GM12892 (cell line): ENCODE results near the gene SLC24A3.

Experiments used
- DNase-seq: peaks from one replicate; pipeline ENCODE4 v3.0.0; 2011; ENCODE audit not compliant: insufficient read length
- FAIRE-seq: peaks from 2 replicates; lab custom pipeline; 2011; peaks lifted over from hg19 to GRCh38; lab: Jason Lieb, UNC
- POLR2A ChIP-seq: IDR thresholded peaks from 2 replicates; pipeline ENCODE4 v1.6.1; 2011; ENCODE audit warnings: low read depth, low read length, control low read depth
- POLR2AphosphoS5 ChIP-seq: IDR thresholded peaks from 2 replicates; pipeline ENCODE4 v1.6.1; 2011; ENCODE audit warnings: low read depth, low read length, control low read depth
- TAF1 ChIP-seq: IDR thresholded peaks from 2 replicates; pipeline ENCODE4 v1.6.1; 2011; ENCODE audit warnings: low read depth, mild to moderate bottlenecking, control low read depth, low read length, borderline replicate concordance

Gene SLC24A3

DNA sequence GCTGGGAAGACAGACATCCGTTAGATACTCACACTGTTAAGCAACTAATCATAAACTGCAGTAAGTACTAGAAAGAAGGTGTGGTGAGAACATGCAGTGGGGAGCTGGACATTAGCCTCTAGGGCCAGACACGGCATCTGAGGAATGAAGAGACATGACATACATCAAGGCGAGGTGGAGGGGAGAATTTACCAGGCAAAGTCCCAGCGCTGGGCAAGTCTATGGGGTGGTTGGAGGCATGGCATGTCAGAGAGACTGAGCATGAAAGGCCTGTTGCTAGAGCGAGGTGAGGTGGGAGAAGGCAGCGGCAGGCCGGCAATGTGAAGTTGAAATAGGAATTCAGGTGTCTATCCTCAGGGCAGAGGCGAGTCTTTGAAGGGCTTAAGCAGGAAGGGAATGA, 31.8 kb downstream of the SLC24A3 start:
- DNase-seq (no peak), FAIRE-seq (no peak)
- TF ChIP-seq TAF1 = no peak
- TF ChIP-seq POLR2AphosphoS5 = no peak
- no peak for TF ChIP-seq POLR2A

DNA sequence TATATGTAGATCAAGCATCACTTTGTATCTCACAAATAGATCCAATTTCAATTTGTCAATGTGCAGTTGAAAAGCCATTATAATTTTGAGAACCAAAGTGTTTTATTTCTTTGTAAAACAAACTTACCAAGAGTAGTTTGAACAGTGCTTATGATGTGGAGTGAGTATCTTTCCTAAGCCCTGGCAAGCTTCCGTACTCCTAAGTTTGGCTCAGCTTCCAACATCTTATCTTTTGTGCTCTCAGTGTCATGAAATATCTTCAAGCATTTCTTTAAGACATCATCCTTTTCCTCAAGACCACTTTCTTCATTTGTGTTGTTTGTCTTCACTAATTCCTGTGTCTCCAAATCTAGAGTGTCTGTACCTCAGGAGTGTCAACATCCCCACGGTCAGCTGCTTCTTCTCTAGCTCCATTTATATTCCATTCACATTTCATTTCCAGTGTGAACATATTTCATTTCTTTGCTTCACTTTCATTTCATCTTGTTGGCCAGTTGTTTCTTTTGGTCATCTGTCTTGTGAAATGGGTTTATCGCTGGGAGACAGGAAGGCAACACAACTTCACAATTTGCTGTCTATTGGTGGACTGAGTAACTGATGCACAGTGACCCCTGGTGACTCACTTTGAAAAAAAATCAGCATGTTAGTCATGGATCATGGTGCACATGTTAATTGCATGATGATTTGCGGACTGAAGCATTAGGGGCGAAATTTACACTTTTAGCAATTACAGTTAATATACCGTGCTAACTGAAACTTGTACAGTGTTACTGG, 36.9 kb downstream of the SLC24A3 start:
- FAIRE-seq = no peak

DNA sequence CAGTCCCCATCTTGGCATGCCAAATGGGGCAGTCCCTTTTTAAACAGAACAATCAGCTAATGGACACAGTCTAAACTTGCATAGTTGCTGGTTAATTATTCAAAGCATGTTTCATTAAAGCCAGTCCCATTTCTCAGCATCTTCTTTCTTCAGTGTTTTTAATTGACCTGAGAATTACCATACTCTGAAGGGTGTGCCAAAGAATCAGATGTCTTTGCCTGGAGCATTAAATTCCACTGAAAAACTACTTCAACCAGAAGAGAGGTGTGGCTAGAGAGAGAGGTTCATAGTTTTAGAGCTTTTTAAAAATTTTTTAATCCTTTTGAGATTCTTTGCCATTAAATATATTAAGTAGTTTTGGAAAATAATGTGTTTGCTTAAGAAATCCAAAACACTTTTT, 37.9 kb downstream of the SLC24A3 start:
- TF ChIP-seq POLR2AphosphoS5 = no peak
- no peak for TF ChIP-seq TAF1
- TF ChIP-seq POLR2A = no peak
- FAIRE-seq (no peak), DNase-seq (no peak)

More for the DNA sequence above, 36.9 kb downstream of the SLC24A3 start:
- no peak for DNase-seq
- TF ChIP-seq TAF1 = no peak
- no peak for TF ChIP-seq POLR2A
- TF ChIP-seq POLR2AphosphoS5 = no peak

DNA sequence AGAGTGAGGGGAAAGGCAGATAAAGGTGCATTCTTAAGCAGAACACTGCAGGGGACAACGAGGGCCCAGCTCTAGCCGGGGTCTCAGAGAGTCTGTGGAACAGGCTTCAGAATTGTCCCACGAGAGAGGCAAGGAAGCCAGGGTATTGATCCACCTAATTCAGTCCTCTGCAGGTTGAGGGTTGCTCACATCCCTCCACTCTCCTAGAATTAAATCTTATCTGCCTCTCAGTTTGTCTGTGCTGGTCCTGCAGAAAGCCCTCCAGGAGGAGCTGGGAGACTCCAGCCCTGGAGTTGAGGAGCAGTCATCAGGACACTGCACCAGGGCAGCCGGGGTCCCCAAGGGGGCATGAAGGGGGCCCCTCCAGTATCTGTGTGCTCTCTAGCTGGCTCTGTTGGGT, 39.1 kb downstream of the SLC24A3 start:
- TF ChIP-seq POLR2A (no peak), TAF1 (no peak), POLR2AphosphoS5 (no peak)
- FAIRE-seq = no peak
- DNase-seq = no peak

DNA sequence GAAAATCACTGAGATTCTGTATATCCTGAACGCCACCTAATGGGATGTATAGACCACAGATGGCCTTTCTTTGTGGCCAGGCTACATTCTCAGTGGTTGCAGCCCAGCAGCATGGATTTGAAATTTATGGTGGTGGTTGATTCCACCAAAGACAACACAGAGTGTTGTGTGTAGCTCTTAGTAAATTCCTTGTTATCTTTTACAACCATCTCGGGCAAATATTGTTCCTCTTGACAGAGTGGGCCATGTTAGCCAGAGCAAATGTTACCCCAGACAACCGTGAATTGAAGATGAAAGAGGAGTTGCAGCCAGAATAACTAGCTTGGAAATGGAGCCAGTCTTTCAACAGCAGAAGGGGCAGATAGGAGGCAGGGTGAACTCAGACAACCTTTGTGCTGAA, 39.5 kb downstream of the SLC24A3 start:
- TF ChIP-seq POLR2AphosphoS5 (no peak), TAF1 (no peak), POLR2A (no peak)
- no peak for FAIRE-seq
- no peak for DNase-seq

DNA sequence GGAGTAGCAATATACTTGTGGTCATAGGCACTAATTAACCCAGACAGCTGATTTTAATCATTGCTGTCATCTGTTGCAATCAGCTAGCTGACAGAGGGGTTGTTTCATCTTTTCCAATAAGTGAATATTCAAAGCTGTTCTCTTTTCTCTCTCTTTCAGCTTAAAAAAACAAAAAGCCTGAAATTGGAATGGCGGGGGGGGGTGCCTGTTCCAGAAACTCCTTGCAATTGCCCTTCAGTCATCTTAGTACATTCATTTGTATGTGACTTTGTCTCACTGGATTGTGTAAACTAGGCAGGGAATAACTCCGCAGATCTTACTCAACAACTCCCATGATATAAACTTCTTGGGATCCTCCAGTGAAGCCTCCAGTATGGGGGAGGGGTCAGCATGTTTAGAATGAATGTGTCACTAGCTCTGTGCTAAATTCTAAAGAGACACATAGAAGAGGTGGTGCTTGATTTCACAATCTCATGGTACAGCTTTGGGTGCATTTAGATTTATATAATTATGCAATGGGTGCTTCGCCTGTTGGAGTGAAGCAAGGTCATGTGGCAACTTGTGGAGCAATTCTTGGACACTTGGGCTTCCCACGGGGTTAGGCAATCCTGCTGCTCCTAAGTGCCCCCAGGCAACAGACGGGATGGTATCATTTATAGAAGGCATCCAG, 40.1 kb downstream of the SLC24A3 start:
- no peak for TF ChIP-seq POLR2A
- TF ChIP-seq POLR2AphosphoS5 = no peak
- TF ChIP-seq TAF1 = no peak
- DNase-seq = no peak
- FAIRE-seq = no peak

DNA sequence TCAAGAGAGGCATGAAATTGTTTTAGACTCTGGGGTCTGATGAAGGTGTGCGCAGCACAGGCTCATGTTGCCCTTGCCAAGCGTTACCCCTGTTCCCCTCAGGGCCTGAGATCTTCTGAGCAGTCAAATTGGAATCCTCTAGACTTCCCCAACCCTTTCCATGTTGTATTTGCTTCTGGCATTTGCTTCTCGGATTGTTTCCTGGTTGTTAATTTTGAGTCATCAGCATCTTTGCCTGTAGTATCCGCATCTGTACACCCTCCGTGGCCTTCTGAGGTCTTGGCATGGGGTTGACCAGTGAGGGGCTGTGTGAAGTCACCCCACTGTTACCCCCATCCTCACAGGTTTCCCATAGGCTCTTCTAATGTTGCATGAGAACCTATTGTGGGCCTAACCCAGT, 40.9 kb downstream of the SLC24A3 start:
- no peak for DNase-seq
- FAIRE-seq = no peak

DNA sequence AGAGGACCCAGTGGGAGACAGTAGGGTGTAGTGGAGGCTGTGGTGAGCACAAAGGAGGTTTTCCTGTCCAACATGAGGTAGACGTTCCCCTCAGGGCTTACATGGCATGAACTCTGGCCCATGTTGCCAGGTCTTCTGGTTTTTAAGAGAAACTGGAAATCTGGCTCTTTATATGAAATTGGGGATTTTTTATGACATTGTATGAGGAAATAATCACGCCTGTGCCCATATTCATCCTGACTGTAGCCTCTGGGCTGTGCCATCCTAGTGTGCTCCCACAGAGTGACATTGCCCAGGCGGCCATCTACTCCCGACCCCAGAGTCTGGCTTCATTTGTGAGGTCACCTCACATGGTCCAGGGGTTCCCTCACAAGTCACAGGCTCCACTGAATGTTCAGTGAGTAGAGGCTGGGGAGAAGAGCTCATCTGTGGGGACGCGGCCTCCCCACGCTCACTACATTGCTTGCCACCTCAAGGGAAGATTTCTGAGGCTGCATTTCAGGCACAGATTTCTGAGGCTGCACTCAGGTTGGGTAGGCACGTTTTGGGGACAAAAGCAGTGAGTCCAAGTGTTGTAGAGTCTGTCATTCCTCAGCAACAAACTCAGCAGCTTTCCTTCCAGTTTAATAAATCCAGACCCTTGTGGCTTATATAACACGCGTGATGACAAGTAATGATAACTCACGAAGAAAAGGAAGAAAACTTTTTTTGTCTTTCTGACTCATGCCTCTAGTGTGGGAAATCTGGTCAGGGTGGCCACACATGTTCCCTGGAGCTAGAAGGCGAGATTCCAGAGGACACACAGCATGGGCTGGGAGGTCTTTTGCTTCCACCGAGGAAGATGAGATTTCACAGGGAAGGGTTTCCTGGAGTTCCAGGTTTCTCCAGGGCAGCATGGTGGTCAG, 41.7 kb downstream of the SLC24A3 start:
- no peak for DNase-seq
- no peak for FAIRE-seq
- TF ChIP-seq POLR2AphosphoS5 = no peak
- TF ChIP-seq POLR2A = no peak
- no peak for TF ChIP-seq TAF1

More for the DNA sequence above, 40.9 kb downstream of the SLC24A3 start:
- TF ChIP-seq TAF1 = no peak

DNA sequence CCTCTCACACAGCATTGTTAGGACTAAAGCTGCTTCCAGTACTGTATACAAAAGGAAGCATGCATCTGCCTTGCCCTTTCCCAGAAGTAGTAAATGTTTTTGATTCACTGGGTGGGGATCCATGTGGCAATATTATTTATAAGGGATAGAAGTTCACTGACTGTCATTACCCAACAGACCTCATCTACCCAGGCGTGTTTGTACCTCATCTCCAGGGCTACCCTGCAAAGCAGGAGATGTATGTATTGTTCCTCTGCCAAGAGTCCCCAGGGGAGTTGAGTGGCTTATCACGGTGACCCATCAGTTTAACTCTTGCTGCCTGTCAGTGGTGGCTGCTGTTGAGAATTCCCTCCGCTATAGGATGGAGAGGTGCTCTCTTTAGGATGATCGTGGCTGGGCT, 42.5 kb downstream of the SLC24A3 start:
- DNase-seq (no peak), FAIRE-seq (no peak)
- TF ChIP-seq POLR2A (no peak), TAF1 (no peak), POLR2AphosphoS5 (no peak)

DNA sequence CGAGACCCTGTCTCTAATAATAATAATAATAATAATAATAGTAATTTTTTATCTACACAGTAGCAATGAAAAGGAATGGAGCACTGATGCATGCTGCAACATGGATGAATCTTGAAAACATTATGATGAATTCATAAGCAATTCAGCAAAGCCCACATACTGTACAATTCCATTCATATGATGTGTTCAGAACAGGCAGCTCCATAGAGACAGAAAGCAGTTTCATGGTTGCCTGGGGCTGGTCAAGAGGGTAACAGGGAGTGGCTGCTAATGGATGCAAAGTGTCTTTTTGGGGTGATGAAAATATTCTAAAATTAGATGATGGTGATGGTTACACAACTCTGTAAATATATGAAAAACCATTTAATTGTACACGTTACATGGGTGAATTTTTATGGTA, 43.6 kb downstream of the SLC24A3 start:
- DNase-seq = no peak
- TF ChIP-seq TAF1 (no peak), POLR2AphosphoS5 (no peak)
- FAIRE-seq = no peak

DNA sequence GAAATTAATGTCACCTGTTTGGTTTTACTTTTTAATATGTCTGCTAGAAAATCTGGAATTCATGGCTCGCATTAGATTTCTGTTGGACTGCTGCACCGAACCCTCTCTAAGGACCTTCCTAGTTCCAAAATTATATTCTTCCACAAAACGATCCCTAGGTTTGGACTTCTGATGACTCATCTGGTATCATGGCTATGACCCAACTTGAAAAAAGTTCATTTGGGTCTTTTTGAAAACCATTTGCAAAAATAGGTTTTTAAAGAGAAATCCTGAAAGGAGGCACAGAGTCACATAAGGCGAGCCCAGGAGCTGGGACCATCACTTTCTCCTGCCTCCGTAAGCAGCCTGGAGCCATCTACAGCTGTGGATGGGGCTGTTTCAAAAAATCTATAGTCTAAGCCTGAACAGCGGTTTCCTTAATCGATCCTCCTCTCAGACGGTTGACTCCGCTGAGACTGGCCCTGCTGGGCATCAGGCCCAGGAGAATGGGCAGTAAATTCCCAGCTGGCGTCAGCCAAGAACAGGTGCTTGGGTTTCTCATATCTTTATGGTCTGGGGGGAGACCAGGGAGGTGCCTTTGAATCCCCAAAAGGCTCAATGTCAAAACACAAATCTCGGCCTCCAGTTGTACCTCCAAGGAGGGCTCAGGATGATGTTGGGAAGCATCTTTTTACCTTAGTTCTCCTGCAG, 44.6 kb downstream of the SLC24A3 start:
- DNase-seq (no peak), FAIRE-seq (no peak)
- TF ChIP-seq POLR2AphosphoS5 (no peak), POLR2A (no peak), TAF1 (no peak)
